DND-41 (cell line): Measurements from ENCODE around the gene HES3.

ENCODE experiments used
- ATAC-seq: fragments of 200-7000 bp; cut with Tn5 transposase; 3 replicates; pipeline ENCODE4 v1.9.1; 2021; ENCODE audit warnings: low read depth; ENCODE audit not compliant: insufficient read depth
- DNase-seq: peaks from one replicate; pipeline ENCODE4 v3.0.0-alpha.2; 2020
- H2AFZ ChIP-seq: 2 replicates; pipeline ENCODE4 v1.6.0; 2012; ENCODE audit warnings: low read depth, low read length
- H3K27ac ChIP-seq: 2 replicates; pipeline ENCODE4 v1.5.1; 2012; ENCODE audit warnings: low read length, inconsistent platforms
- H3K27me3 ChIP-seq: fragments of 200-600 bp; sonication (generic); 2 replicates; pipeline ENCODE4 v1.6.0; 2012; ENCODE audit warnings: low read length, mild to moderate bottlenecking, inconsistent platforms; ENCODE audit not compliant: insufficient read depth, poor library complexity
- H3K36me3 ChIP-seq: 2 replicates; pipeline ENCODE4 v1.5.1; 2012; ENCODE audit warnings: low read length, inconsistent platforms; ENCODE audit not compliant: insufficient read depth
- H3K4me1 ChIP-seq: 2 replicates; pipeline ENCODE4 v1.5.1; 2012; ENCODE audit warnings: mild to moderate bottlenecking, low read length; ENCODE audit not compliant: insufficient read depth
- H3K4me2 ChIP-seq: 2 replicates; pipeline ENCODE4 v1.6.0; 2012; ENCODE audit warnings: mild to moderate bottlenecking, moderate library complexity, low read length, inconsistent platforms; ENCODE audit not compliant: insufficient read depth
- H3K4me3 ChIP-seq, 2 experiments: fragments of 200-600 bp in 1 of 2; shearing (Covaris generic) in 1 of 2; 2 replicates each; pipeline ENCODE4 v1.5.1; 2012 to 2016; ENCODE audit warnings: inconsistent platforms in 2 of 2, low read length in 2 of 2, mild to moderate bottlenecking in 2 of 2, low read depth in 1 of 2, moderate library complexity in 1 of 2
- H3K79me2 ChIP-seq: 2 replicates; pipeline ENCODE4 v1.6.0; 2012; ENCODE audit warnings: low read length, inconsistent platforms; ENCODE audit not compliant: insufficient read depth
- H3K9ac ChIP-seq: 2 replicates; pipeline ENCODE4 v1.6.0; 2012; ENCODE audit warnings: low read depth, mild to moderate bottlenecking, inconsistent platforms, low read length, moderate library complexity
- H3K9me3 ChIP-seq: 2 replicates; pipeline ENCODE4 v1.5.1; 2012; ENCODE audit warnings: low read length, moderate library complexity, mild to moderate bottlenecking, inconsistent platforms; ENCODE audit not compliant: insufficient read depth, severe bottlenecking
- H4K20me1 ChIP-seq: 2 replicates; pipeline ENCODE4 v1.6.0; 2012; ENCODE audit warnings: low read length; ENCODE audit not compliant: insufficient read depth
- CTCF ChIP-seq: IDR thresholded peaks from 2 replicates; pipeline ENCODE4 v1.5.1; 2012; ENCODE audit warnings: borderline replicate concordance, low read length, moderate library complexity, mild to moderate bottlenecking; ENCODE audit not compliant: poor library complexity, severe bottlenecking; ENCODE audit errors: extremely low read depth
- EZH2 ChIP-seq: IDR thresholded peaks from 3 replicates; pipeline ENCODE4 v1.6.1; 2012; ENCODE audit warnings: borderline replicate concordance, low read depth, mild to moderate bottlenecking, moderate library complexity, low read length, inconsistent platforms; ENCODE audit not compliant: severe bottlenecking

HES3 gene

DNA sequence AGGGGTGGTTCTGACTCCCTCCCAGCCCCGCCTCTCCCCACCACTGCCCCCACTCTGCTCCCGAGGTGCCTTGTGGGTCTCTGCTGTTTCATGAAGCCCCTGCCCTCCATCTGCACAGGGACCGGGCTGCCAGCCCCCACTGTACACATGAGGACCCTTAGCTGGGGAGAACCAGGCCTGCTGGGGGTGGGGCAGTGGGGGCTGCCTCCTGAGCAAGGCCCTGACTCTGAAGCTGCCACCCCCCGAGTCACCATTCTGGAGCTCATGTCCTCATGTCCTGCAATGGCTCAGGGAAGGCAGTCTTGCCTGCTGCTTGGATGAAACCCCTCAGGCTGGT is 8.4 kb downstream of the HES3 start:
- Histone ChIP-seq H3K9ac (no peak overlapping the region), H3K36me3 (no peaks in the 10 kb centered on the region), H3K27ac (no peak overlapping the region), H3K79me2 (no peaks in the 10 kb centered on the region), H3K9me3 (no peaks in the 10 kb centered on the region), H2AFZ (no peak overlapping the region), H4K20me1 (peaks cover 8% of the 10 kb centered on the region), H3K27me3 (no peaks in the 10 kb centered on the region), H3K4me1 (no peaks in the 10 kb centered on the region), H3K4me2 (no peak overlapping the region), H3K4me3 (no peak overlapping the region)
- ATAC-seq (no peak), DNase-seq (no peak)
- TF ChIP-seq EZH2 (no peak), CTCF (no peak)

DNA sequence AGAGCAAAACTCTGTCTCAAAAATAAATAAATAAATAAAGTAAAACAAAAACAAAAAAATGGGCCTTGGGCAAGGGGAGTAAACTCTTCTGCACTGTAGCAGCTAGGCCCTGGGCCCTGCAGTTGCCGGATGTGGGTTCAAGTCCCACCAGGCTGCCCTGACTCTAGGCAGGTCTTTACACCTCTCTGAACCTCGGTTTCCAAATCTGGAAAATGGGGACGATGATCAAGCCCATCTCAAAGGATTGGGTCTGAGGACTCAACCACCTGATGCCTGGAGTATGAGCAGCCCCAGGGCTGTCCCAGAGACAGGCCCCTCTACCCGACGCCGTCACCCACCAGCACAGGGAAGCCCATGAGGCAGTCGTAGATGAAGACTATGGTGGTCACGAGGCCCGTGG is 9.4 kb downstream of the HES3 start:
- ATAC-seq: no peak
- Histone ChIP-seq H3K9ac (no peak overlapping the region), H3K4me1 (no peaks in the 10 kb centered on the region), H3K79me2 (no peaks in the 10 kb centered on the region), H3K9me3 (no peaks in the 10 kb centered on the region), H3K4me3 (no peak overlapping the region), H3K27ac (no peak overlapping the region), H4K20me1 (peaks cover 8% of the 10 kb centered on the region), H2AFZ (no peak overlapping the region), H3K27me3 (no peaks in the 10 kb centered on the region), H3K36me3 (no peaks in the 10 kb centered on the region), H3K4me2 (no peak overlapping the region)
- no peak for DNase-seq
- TF ChIP-seq CTCF (no peak), EZH2 (no peak)

DNA sequence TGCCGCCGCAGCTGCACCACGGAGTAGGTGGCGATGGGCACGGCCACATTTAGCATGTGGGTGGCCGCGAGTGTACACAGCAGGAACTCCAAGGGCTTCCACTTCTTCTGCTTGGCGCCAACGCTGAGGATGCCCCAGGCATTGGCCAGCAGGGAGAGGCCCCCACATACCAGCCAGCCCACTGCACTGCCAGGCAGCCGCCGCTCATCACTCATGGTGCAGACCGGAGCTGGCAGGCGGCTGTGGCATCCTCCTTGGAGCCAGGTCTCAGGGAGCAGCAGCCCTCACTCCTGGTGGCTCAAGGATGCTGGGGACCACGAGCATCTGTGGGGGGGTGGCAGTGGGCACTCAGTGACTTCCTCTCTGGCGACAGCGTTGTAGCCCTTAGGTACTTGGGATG is 10.7 kb downstream of the HES3 start:
- H2AFZ ChIP-seq: no peak overlapping the region
- peaks cover 18% of the 10 kb centered on the region for H4K20me1 ChIP-seq
- H3K4me2 ChIP-seq: no peak overlapping the region
- no peaks in the 10 kb centered on the region for H3K79me2 ChIP-seq
- no peak overlapping the region for H3K27ac ChIP-seq
- peaks cover 3% of the 10 kb centered on the region for H3K4me1 ChIP-seq
- H3K9ac ChIP-seq: no peak overlapping the region
- no peaks in the 10 kb centered on the region for H3K9me3 ChIP-seq
- no peaks in the 10 kb centered on the region for H3K36me3 ChIP-seq
- H3K4me3 ChIP-seq: no peak overlapping the region
- ATAC-seq: no peak
- no peak for TF ChIP-seq CTCF
- no peak for TF ChIP-seq EZH2
- no peaks in the 10 kb centered on the region for H3K27me3 ChIP-seq
- no peak for DNase-seq

DNA sequence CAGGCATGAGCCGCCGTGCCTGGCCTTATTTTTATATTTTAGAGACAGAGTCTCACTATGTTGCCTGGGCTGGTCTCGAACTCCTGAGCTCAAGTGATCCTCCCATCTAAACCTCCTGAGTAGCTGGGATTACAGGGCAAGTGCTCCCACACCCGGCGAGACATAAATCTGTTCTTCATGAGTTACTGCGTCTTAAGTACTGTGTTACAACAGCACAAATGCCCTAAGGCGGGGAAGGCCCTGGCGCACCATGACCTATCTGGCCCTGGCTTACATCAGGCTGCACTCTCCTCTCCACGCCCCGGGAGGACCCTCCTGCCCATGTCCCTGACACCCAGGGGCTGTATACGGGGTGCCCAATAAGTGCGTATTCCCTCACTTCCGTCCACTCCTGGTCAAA is 12.7 kb downstream of the HES3 start:
- Histone ChIP-seq H3K27me3 (no peaks in the 10 kb centered on the region), H3K4me2 (no peak overlapping the region), H3K36me3 (no peaks in the 10 kb centered on the region), H3K9me3 (no peaks in the 10 kb centered on the region), H3K27ac (no peak overlapping the region), H3K79me2 (no peaks in the 10 kb centered on the region), H3K9ac (no peak overlapping the region), H4K20me1 (peaks cover 21% of the 10 kb centered on the region), H3K4me3 (no peak overlapping the region), H3K4me1 (peaks cover 14% of the 10 kb centered on the region), H2AFZ (no peak overlapping the region)
- TF ChIP-seq EZH2 (no peak), CTCF (no peak)
- ATAC-seq (no peak), DNase-seq (no peak)
